Upper lobe of left lung (tissue), 6 donors: ENCODE results near the gene ZCCHC3. TPM values are rescaled to one million over a fixed set of nuclear protein-coding genes. Genes with fewer than 3 reads are reported as not detected.
A peak's percentile ranks its signal among the peaks of the same experiment; 100 is the strongest.

Source experiments
- ATAC-seq, 2 donors: fragments of 200-7000 bp; cut with Tn5 transposase; one replicate each; pipeline ENCODE4 v1.9.1; 2022; ENCODE audit warnings: mild to moderate bottlenecking in 2 of 2, moderate library complexity in 2 of 2; ENCODE audit not compliant: low FRiP score in 2 of 2
- DNase-seq, 2 donors: peaks; one replicate each; pipeline ENCODE4 v3.0.0-alpha.2; 2019 to 2020
- H3K27ac ChIP-seq, 4 donors: fragments of 200-600 bp; sonication (generic); one replicate each; pipeline ENCODE4 v1.5.1; 2016 to 2019
- H3K27me3 ChIP-seq, 4 donors: fragments of 200-600 bp; sonication (generic); one replicate each; pipeline ENCODE4 v1.5.1; 2017 to 2019
- H3K36me3 ChIP-seq, 4 donors: fragments of 200-600 bp; sonication (generic); one replicate each; pipeline ENCODE4 v1.5.1; 2016 to 2019
- H3K4me1 ChIP-seq, 4 donors: fragments of 200-600 bp; sonication (generic); one replicate each; pipeline ENCODE4 v1.5.1; 2018 to 2019
- H3K4me3 ChIP-seq, 4 donors: fragments of 200-600 bp; sonication (generic); one replicate each; pipeline ENCODE4 v1.5.1; 2017 to 2019; ENCODE audit warnings: mild to moderate bottlenecking in 2 of 4, moderate library complexity in 1 of 4
- H3K9me3 ChIP-seq, 4 donors: fragments of 200-600 bp; sonication (generic); one replicate each; pipeline ENCODE4 v1.5.1; 2018 to 2019
- EP300 ChIP-seq, 4 donors: sonication (generic); formaldehyde crosslinking; IDR thresholded peaks; one replicate each; pipeline ENCODE4 v1.5.1; 2017; ENCODE audit warnings: antibody characterized with exemption in 4 of 4, control low read depth in 2 of 4
- POLR2A ChIP-seq, 4 donors: fragments of 450-650 bp; IDR thresholded peaks; one replicate each; pipeline ENCODE4 v1.5.1; 2016 to 2017; ENCODE audit warnings: antibody characterized with exemption in 4 of 4, mild to moderate bottlenecking in 2 of 4
- POLR2AphosphoS5 ChIP-seq, 2 donors: sonication (generic); formaldehyde crosslinking; IDR thresholded peaks; one replicate each; pipeline ENCODE4 v1.5.1; 2017; ENCODE audit warnings: antibody characterized with exemption in 2 of 2
- WGBS, 2 donors: methylation state at CpG; one replicate each; pipeline ENCODE4 v1.1.5; 2017 to 2018; 5-methylcytosine and 5-hydroxymethylcytosine counted together
- total RNA-seq, 6 donors: library from RNA; depleted of rRNA in 4 of 6; stranded (reverse); fragments of >200 nt in 4 of 6; gene quantifications; one replicate each; pipeline versions ENCODE4 v1.1.0 to v1.2.1, GENCODE V29; 2016 to 2021
- TF ChIP-seq, protein P1 (sequence below), 6 experiments: fragments of 450-650 bp in 4 of 6; fragments of 200-600 bp in 2 of 6; sonication (generic) in 2 of 6; IDR thresholded peaks; one replicate each; pipeline ENCODE4 v1.5.1; 2016 to 2019; ENCODE audit warnings: antibody characterized with exemption in 6 of 6
- donor health status: DM: no; HTN: no; CAD: no; lungs with moderate emphysema.
- donor health status: DM: no; HTN: yes; CAD: no; lungs with severe emphysema.

ZCCHC3 gene
- total RNA-seq, 6 donors from 2014 or later: 14.2 to 18.5 (median 17.3) TPM

DNA sequence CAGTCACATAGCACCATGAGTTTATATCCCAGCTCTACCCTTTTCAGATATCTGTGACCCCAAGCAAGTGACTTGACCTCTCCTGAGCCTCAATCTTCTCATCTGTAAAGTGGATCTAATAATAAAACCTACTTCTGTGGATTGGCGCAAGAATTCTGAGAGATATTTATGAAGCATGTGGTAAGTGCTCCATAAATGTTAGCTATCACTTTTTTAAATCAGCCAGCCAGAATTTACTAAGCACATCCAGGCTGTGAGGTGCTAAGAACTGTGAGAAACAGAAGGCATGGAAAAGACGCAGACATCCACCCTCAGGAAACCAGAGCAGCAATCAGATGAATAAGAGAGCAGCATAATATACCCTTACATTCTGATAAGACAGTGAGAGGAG is 7.7 kb upstream of the ZCCHC3 start:
- Histone ChIP-seq H3K4me1 (peaks cover 15 to 23% (median 19%) of the 10 kb centered on the region in 4 donors), H3K9me3 (no peaks in the 10 kb centered on the region), H3K27ac (peak overlapping the region; percentile 73 to 88 (median 84)), H3K27me3 (no peaks in the 10 kb centered on the region), H3K4me3 (peak overlapping the region; percentile 52 to 80 (median 59)), H3K36me3 (no peaks in the 10 kb centered on the region)
- DNase-seq: no peak
- TF ChIP-seq POLR2AphosphoS5 (IDR thresholded peaks at IDR 0.05) (no peak), POLR2A (IDR thresholded peaks at IDR 0.05) (no peak), EP300 (IDR thresholded peaks at IDR 0.05) (no peak)
- TF ChIP-seq, protein P1, sequence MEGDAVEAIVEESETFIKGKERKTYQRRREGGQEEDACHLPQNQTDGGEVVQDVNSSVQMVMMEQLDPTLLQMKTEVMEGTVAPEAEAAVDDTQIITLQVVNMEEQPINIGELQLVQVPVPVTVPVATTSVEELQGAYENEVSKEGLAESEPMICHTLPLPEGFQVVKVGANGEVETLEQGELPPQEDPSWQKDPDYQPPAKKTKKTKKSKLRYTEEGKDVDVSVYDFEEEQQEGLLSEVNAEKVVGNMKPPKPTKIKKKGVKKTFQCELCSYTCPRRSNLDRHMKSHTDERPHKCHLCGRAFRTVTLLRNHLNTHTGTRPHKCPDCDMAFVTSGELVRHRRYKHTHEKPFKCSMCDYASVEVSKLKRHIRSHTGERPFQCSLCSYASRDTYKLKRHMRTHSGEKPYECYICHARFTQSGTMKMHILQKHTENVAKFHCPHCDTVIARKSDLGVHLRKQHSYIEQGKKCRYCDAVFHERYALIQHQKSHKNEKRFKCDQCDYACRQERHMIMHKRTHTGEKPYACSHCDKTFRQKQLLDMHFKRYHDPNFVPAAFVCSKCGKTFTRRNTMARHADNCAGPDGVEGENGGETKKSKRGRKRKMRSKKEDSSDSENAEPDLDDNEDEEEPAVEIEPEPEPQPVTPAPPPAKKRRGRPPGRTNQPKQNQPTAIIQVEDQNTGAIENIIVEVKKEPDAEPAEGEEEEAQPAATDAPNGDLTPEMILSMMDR (IDR thresholded peaks at IDR 0.05): no peak
- 36 to 45% methylated on average over 2 of the region's 2 CpGs for WGBS, 2 donors
- ATAC-seq: no peak

DNA sequence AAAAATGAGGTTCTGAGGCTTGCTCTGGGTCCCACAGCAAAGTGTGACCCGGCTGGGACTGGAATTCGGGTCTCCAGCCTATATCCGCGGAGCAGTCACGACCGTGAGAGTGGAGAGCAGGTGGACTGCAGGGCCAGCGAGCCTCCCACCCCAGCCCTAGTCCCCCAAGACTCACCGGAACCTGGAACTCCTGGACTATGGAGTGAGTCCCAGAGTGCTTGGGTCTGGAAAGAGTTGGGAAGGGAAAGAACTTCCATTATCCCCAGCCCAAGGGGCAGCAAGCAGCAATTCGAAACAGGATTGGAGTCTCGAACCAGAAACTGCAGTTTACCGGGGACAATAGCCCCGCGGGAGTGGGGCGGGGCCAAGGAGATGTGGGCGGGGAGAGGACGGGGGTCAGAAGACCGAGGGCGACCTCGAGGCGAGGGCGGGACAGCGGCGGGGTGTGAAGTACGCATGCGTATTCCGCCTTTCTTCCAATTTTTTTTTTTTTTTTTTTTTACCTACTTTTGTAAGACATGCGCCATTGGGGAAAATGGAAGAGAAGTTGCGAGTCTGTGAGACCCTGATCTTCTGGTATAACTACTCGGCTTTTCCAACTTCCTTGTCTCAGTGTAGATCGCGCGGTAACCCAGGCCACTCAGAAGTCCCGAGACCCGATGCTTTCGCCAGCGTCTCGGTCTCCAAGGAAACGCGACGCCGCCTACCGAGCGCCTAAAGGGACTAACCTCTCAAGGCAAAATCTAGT is 7.1 kb upstream of the ZCCHC3 start, which contains the start of gene C20orf96:
TSS of gene C20orf96 (minus strand) at position 667 of the 748 bp plus-strand sequence. CDS start at position 527, 140 bp downstream.
- Histone ChIP-seq H3K4me1 (peaks cover 15 to 23% (median 19%) of the 10 kb centered on the region in 4 donors), H3K27ac (peak within 1 kb of the TSS; percentile 73 to 88 (median 84)), H3K36me3 (no peaks in the 10 kb centered on the region), H3K4me3 (peak within 1 kb of the TSS; percentile 52 to 80 (median 59)), H3K27me3 (no peaks in the 10 kb centered on the region), H3K9me3 (no peaks in the 10 kb centered on the region)
- TF ChIP-seq, protein P1 (IDR thresholded peaks at IDR 0.05): peak in 5 of 6 experiments; percentile 14 to 58 (median 34)
- TF ChIP-seq POLR2AphosphoS5 (IDR thresholded peaks at IDR 0.05) (no peak), POLR2A (IDR thresholded peaks at IDR 0.05) (peak in 2 of 4 donors; percentile 13 to 27)
- 0 to 1% methylated on average over 43 of the region's 43 CpGs for WGBS, 2 donors
- DNase-seq: peak; percentile 92 to 98
- ATAC-seq: peak; percentile 96 to 98

DNA sequence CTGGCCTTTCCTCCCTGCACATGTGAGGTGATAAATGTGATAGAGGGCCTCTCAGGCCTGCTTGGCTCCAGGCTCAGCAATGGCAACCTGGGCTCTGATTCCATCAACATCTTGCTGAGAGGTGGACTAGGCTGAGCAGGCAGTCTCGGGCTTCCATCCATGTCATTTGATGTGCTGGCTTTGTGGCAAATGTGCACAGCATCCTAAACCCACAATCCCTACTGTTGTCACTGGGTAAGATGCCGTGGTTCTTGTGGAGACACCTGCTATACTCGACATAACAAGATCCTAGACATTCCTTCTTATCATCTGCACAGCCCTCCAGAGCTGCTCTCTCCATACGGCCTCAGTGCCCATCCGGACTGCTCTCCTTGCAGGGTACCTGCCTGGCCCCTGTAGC is 2.8 kb upstream of the ZCCHC3 start:
- peaks cover 26 to 43% (median 30%) of the 10 kb centered on the region in 4 donors for H3K4me1 ChIP-seq
- H3K9me3 ChIP-seq: no peaks in the 10 kb centered on the region
- TF ChIP-seq POLR2A (IDR thresholded peaks at IDR 0.05): no peak
- H3K36me3 ChIP-seq: no peaks in the 10 kb centered on the region
- 90 to 97% methylated on average over 5 of the region's 5 CpGs for WGBS, 2 donors
- H3K4me3 ChIP-seq: no peak overlapping the region
- no peak overlapping the region for H3K27ac ChIP-seq
- ATAC-seq (no peak), DNase-seq (no peak)
- H3K27me3 ChIP-seq: no peaks in the 10 kb centered on the region

DNA sequence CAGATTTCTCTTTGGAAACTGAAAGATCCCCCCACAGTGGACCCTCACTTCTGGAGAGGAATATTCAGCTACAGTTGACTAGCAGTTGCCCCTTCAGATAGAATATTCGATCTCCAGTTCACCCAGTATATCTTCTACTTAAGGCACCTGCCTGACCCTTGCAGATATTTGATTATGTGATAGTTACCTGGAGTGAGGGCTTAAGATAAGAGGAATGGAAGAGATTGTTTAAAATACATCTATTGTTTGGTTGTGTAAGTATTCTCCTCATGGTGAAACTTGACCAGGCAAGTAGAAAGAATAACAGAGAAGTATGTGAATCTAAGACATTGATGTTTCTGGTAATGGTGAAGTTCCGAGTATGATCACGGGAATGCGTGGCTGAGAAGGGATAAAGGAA is 1.6 kb upstream of the ZCCHC3 start:
- peaks cover 35 to 48% (median 36%) of the 10 kb centered on the region in 4 donors for H3K4me1 ChIP-seq
- H3K9me3 ChIP-seq: no peaks in the 10 kb centered on the region
- TF ChIP-seq EP300 (IDR thresholded peaks at IDR 0.05): no peak
- TF ChIP-seq, protein P1 (IDR thresholded peaks at IDR 0.05): no peak
- TF ChIP-seq POLR2A (IDR thresholded peaks at IDR 0.05): no peak
- TF ChIP-seq POLR2AphosphoS5 (IDR thresholded peaks at IDR 0.05): no peak
- no peaks in the 10 kb centered on the region for H3K36me3 ChIP-seq
- DNase-seq: no peak
- H3K4me3 ChIP-seq: no peak overlapping the region
- no peaks in the 10 kb centered on the region for H3K27me3 ChIP-seq
- 87 to 93% methylated on average over 4 of the region's 4 CpGs for WGBS, 2 donors
- no peak for ATAC-seq
- no peak overlapping the region for H3K27ac ChIP-seq

DNA sequence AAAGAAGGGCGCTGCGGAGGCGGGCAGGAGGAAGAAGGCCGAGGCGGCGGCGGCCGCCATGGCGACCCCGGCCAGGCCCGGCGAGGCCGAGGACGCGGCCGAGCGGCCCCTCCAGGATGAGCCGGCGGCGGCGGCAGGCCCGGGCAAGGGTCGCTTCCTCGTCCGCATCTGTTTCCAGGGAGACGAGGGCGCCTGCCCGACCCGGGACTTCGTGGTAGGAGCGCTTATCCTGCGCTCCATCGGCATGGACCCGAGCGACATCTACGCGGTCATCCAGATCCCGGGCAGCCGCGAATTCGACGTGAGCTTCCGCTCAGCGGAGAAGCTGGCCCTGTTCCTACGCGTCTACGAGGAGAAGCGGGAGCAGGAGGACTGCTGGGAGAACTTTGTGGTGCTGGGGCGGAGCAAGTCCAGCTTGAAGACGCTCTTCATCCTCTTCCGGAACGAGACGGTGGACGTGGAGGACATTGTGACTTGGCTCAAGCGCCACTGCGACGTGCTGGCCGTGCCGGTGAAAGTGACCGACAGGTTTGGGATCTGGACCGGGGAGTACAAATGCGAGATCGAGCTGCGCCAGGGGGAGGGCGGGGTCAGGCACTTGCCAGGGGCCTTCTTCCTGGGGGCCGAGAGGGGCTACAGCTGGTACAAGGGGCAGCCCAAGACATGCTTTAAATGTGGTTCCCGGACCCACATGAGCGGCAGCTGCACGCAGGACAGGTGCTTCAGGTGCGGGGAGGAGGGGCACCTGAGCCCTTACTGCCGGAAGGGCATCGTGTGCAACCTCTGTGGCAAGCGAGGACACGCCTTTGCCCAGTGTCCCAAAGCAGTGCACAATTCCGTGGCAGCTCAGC is 780 bp downstream of the ZCCHC3 start:
- Histone ChIP-seq H3K36me3 (no peaks in the 10 kb centered on the region), H3K27me3 (no peaks in the 10 kb centered on the region), H3K4me3 (peak overlapping the region; percentile 79 to 92 (median 86)), H3K4me1 (peaks cover 34 to 48% (median 36%) of the 10 kb centered on the region in 4 donors), H3K9me3 (no peaks in the 10 kb centered on the region), H3K27ac (peak overlapping the region; percentile 94 to 100 (median 99))
- peak; percentile 77 for ATAC-seq
- peak; percentile 88 to 90 for DNase-seq
- TF ChIP-seq POLR2A (IDR thresholded peaks at IDR 0.05): peak in 3 of 4 donors; percentile 18 to 71 (median 59)
- TF ChIP-seq POLR2AphosphoS5 (IDR thresholded peaks at IDR 0.05): peak; percentile 77 to 79
- TF ChIP-seq, protein P1 (IDR thresholded peaks at IDR 0.05): no peak
- no peak for TF ChIP-seq EP300 (IDR thresholded peaks at IDR 0.05)
- WGBS, 2 donors: 0% methylated on average over 17 to 46 of the region's 75 CpGs
